GM04503 (cell line): ENCODE data around the gene MAPK11.

Source experiments
- DNase-seq: peaks from one replicate; pipeline ENCODE4 v3.0.0-alpha.2; 2012; ENCODE audit warnings: low read depth

The MAPK11 gene

GRCh38 chr22:50248196-50249081 is 21.7 kb downstream of the MAPK11 start:
- DNase-seq, result no peak

GRCh38 chr22:50247748-50248147 is 22.4 kb downstream of the MAPK11 start:
- no peak for DNase-seq

GRCh38 chr22:50246242-50247175 is 23.7 kb downstream of the MAPK11 start:
- DNase-seq, result no peak

GRCh38 chr22:50245214-50246072 is 24.7 kb downstream of the MAPK11 start:
- DNase-seq, result no peak

- DNase-seq, result no peak
Measured at GRCh38 chr22:50244420-50245213, 25.6 kb downstream of the MAPK11 start, which contains the start of gene TUBGCP6. Gene TUBGCP6 (minus strand): TSS chr22:50245023. CDS start chr22:50244459, 564 bp downstream.

- no peak for DNase-seq
Measured at GRCh38 chr22:50243685-50244419, 26.3 kb downstream of the MAPK11 start.

- DNase-seq, result no peak
Measured at GRCh38 chr22:50242406-50242949, 27.7 kb downstream of the MAPK11 start.

- no peak for DNase-seq
Measured at GRCh38 chr22:50238755-50239154, 31.4 kb downstream of the MAPK11 start.

GRCh38 chr22:50236731-50237409 is 33.3 kb downstream of the MAPK11 start:
- no peak for DNase-seq

GRCh38 chr22:50233223-50233622 is 37.0 kb downstream of the MAPK11 start:
- DNase-seq, result no peak

GRCh38 chr22:50232481-50233151 is 37.6 kb downstream of the MAPK11 start:
- DNase-seq, result no peak

- DNase-seq, result no peak
Measured at GRCh38 chr22:50229370-50229769, 40.8 kb downstream of the MAPK11 start.

- DNase-seq, result no peak
Measured at GRCh38 chr22:50228366-50228765, 41.8 kb downstream of the MAPK11 start.

GRCh38 chr22:50227579-50228215 is 42.5 kb downstream of the MAPK11 start:
- DNase-seq, result no peak

GRCh38 chr22:50226875-50227165 is 43.4 kb downstream of the MAPK11 start:
- no peak for DNase-seq

- DNase-seq, result no peak
Measured at GRCh38 chr22:50226063-50226874, 43.9 kb downstream of the MAPK11 start.

GRCh38 chr22:50225200-50225969 is 44.8 kb downstream of the MAPK11 start:
- DNase-seq, result no peak
